DND-41 (cell line): ENCODE measurements around the gene RABGGTA.

Source experiments
- CTCF ChIP-seq: IDR thresholded peaks from 2 replicates; pipeline ENCODE4 v1.5.1; 2012; ENCODE audit warnings: borderline replicate concordance, low read length, moderate library complexity, mild to moderate bottlenecking; ENCODE audit not compliant: poor library complexity, severe bottlenecking; ENCODE audit errors: extremely low read depth
- EZH2 ChIP-seq: IDR thresholded peaks from 3 replicates; pipeline ENCODE4 v1.6.1; 2012; ENCODE audit warnings: borderline replicate concordance, low read depth, mild to moderate bottlenecking, moderate library complexity, low read length, inconsistent platforms; ENCODE audit not compliant: severe bottlenecking

- no peak for TF ChIP-seq CTCF
- no peak for TF ChIP-seq EZH2
Observed at GRCh38 chr14:24258119-24258518, 13.3 kb downstream of the RABGGTA start.
